Measurements from ENCODE around the gene GLI3.
"Not testable (repeated sequence)": the region's sequence is repeated elsewhere in the genome, so short reads cannot be mapped to it uniquely, and the experiment has no call there.

The GLI3 gene

GRCh38 chr7:42210333-42210732, 26.7 kb downstream of the GLI3 start:
- no peak for FAIRE-seq

- not testable (repeated sequence) for FAIRE-seq
Measured at GRCh38 chr7:42209085-42209484, 27.9 kb downstream of the GLI3 start.

GRCh38 chr7:42208572-42208971, 28.4 kb downstream of the GLI3 start:
- FAIRE-seq = no peak

- FAIRE-seq = no peak
Measured at GRCh38 chr7:42207420-42207819, 29.6 kb downstream of the GLI3 start.

GRCh38 chr7:42203336-42203735, 33.7 kb downstream of the GLI3 start:
- no peak for FAIRE-seq

- no peak for FAIRE-seq
Measured at GRCh38 chr7:42202601-42203000, 34.4 kb downstream of the GLI3 start.

- no peak for FAIRE-seq
Measured at GRCh38 chr7:42198974-42199668, 37.9 kb downstream of the GLI3 start.

GRCh38 chr7:42198296-42198695, 38.7 kb downstream of the GLI3 start:
- no peak for FAIRE-seq

GRCh38 chr7:42197451-42197850, 39.6 kb downstream of the GLI3 start:
- no peak for FAIRE-seq

- no peak for FAIRE-seq
Measured at GRCh38 chr7:42194238-42194637, 42.8 kb downstream of the GLI3 start.

- no peak for FAIRE-seq
Measured at GRCh38 chr7:42193471-42194129, 43.4 kb downstream of the GLI3 start.

- no peak for FAIRE-seq
Measured at GRCh38 chr7:42192851-42193461, 44.1 kb downstream of the GLI3 start.

GRCh38 chr7:42192066-42192465, 44.9 kb downstream of the GLI3 start:
- no peak for FAIRE-seq

GRCh38 chr7:42189535-42189934, 47.5 kb downstream of the GLI3 start:
- no peak for FAIRE-seq

- FAIRE-seq = no peak
Measured at GRCh38 chr7:42186151-42186550, 50.9 kb downstream of the GLI3 start.

- no peak for FAIRE-seq
Measured at GRCh38 chr7:42185726-42186125, 51.3 kb downstream of the GLI3 start.

GRCh38 chr7:42183547-42183946, 53.5 kb downstream of the GLI3 start:
- FAIRE-seq = no peak

GRCh38 chr7:42181566-42181965, 55.4 kb downstream of the GLI3 start:
- no peak for FAIRE-seq

GRCh38 chr7:42180806-42181205, 56.2 kb downstream of the GLI3 start:
- no peak for FAIRE-seq

- no peak for FAIRE-seq
Measured at GRCh38 chr7:42176724-42177101, 60.3 kb downstream of the GLI3 start.

- FAIRE-seq = no peak
Measured at GRCh38 chr7:42175834-42176723, 60.9 kb downstream of the GLI3 start.

GRCh38 chr7:42174391-42174912, 62.6 kb downstream of the GLI3 start:
- no peak for FAIRE-seq

GRCh38 chr7:42170724-42171123, 66.3 kb downstream of the GLI3 start:
- no peak for FAIRE-seq
